HL-60/S4 treated with phorbol 12-myristate 13-acetate at 8.2 ng/mL for 4 days and 3 days (cell line): ENCODE results near the gene MOB3B.
"Not testable (repeated sequence)": the region's sequence is repeated elsewhere in the genome, so short reads cannot be mapped to it uniquely, and the experiment has no call there.

Experiments
- in situ Hi-C: fragments of 300-500 bp; cut with MboI; formaldehyde crosslinking; loops from 2 replicates; pipeline ENCODE4 v1.15.0; 2022; ENCODE audit warnings: low sequenced_read_pairs

Gene MOB3B

GRCh38 chr9:27457445-27457844 is 72.2 kb downstream of the MOB3B start:
- in situ Hi-C loops = loop anchor here (25.0 kb wide), 1 partner anchor 155 kb away; no protein-coding TSS in a partner anchor

- in situ Hi-C loops = loop anchor here (25.0 kb wide), 1 partner anchor 158 kb away; no protein-coding TSS in a partner anchor
Measured at GRCh38 chr9:27453860-27454553, 75.6 kb downstream of the MOB3B start.

GRCh38 chr9:27451207-27451797 is 78.3 kb downstream of the MOB3B start:
- in situ Hi-C loops = loop anchor here (25.0 kb wide), 1 partner anchor 161 kb away; no protein-coding TSS in a partner anchor

- in situ Hi-C loops = loop anchor here (25.0 kb wide), 1 partner anchor 162 kb away; no protein-coding TSS in a partner anchor
Measured at GRCh38 chr9:27450752-27451151, 78.9 kb downstream of the MOB3B start.

GRCh38 chr9:27448356-27448755 is 81.3 kb downstream of the MOB3B start:
- in situ Hi-C loops = not testable (repeated sequence)

- in situ Hi-C loops = no loop called here
Measured at GRCh38 chr9:27447031-27447683, 82.5 kb downstream of the MOB3B start.

- in situ Hi-C loops = no loop called here
Measured at GRCh38 chr9:27445688-27446087, 83.9 kb downstream of the MOB3B start.

GRCh38 chr9:27445057-27445595 is 84.5 kb downstream of the MOB3B start:
- in situ Hi-C loops = no loop called here

- in situ Hi-C loops = no loop called here
Measured at GRCh38 chr9:27442464-27442863, 87.2 kb downstream of the MOB3B start.

- in situ Hi-C loops = no loop called here
Measured at GRCh38 chr9:27441741-27442070, 87.9 kb downstream of the MOB3B start.

GRCh38 chr9:27440888-27441740 is 88.5 kb downstream of the MOB3B start:
- in situ Hi-C loops = no loop called here

GRCh38 chr9:27438522-27438921 is 91.1 kb downstream of the MOB3B start:
- in situ Hi-C loops = no loop called here

- in situ Hi-C loops = no loop called here
Measured at GRCh38 chr9:27437652-27438373, 91.8 kb downstream of the MOB3B start.

GRCh38 chr9:27436234-27436633 is 93.4 kb downstream of the MOB3B start:
- in situ Hi-C loops = no loop called here

- in situ Hi-C loops = no loop called here
Measured at GRCh38 chr9:27433631-27434325, 95.8 kb downstream of the MOB3B start.

GRCh38 chr9:27432308-27432707 is 97.3 kb downstream of the MOB3B start:
- in situ Hi-C loops = no loop called here

GRCh38 chr9:27431543-27432147 is 98.0 kb downstream of the MOB3B start:
- in situ Hi-C loops = no loop called here

- in situ Hi-C loops = no loop called here
Measured at GRCh38 chr9:27430750-27431535, 98.7 kb downstream of the MOB3B start.
